ENCODE data around the gene OR2T34.
"Not testable (repeated sequence)": the region's sequence is repeated elsewhere in the genome, so short reads cannot be mapped to it uniquely, and the experiment has no call there.

OR2T34 gene, protein sequence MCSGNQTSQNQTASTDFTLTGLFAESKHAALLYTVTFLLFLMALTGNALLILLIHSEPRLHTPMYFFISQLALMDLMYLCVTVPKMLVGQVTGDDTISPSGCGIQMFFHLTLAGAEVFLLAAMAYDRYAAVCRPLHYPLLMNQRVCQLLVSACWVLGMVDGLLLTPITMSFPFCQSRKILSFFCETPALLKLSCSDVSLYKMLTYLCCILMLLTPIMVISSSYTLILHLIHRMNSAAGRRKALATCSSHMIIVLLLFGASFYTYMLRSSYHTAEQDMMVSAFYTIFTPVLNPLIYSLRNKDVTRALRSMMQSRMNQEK

DNA sequence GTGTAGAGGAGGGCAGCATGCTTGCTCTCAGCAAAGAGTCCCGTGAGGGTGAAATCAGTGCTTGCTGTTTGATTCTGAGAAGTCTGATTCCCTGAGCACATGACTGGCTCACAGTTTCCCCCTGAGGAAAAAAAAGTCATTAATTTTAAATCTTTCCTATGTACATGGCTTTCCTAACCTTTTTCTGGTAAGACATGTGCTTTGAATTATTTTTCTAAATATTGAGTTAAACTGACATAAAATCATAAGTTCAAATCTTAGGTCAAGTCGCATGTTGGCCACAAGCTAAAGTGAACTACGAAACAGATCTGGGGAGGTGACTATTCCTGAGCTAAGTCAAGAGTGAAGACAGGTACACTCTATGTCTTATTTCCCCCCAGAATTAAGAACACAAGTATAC is at the start of gene OR2T34:
Gene OR2T34, minus strand, starts transcription at position 101 of the 400 bp plus-strand sequence. Its CDS starts 0 bp downstream, at position 101.
- DNase-seq = not testable (repeated sequence)

DNA sequence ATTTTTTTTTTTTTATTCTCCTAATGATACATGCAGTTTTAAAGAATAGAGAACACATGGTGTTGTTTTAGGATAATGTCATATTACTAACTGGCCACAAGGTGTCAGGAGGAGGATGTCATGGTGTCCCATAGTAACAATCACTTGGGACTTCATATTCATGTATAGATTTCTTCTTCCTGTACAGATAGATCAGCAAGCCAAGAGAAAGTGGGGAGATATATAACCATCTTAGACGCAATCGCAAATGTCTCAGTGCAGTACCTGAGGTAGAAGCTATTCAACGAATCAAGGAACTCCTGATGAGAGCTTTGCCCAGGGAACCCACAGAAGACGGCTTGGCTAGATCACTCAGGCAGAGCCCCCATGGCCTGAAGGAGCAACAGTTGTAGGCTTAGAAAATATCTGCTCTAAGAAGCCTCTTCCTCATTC is 48.0 kb upstream of the OR2T34 start:
- DNase-seq = no peak

- DNase-seq = no peak
These were observed 47.2 kb upstream of the OR2T34 start for GRCh38 chr1:248621770-248622169.

DNA sequence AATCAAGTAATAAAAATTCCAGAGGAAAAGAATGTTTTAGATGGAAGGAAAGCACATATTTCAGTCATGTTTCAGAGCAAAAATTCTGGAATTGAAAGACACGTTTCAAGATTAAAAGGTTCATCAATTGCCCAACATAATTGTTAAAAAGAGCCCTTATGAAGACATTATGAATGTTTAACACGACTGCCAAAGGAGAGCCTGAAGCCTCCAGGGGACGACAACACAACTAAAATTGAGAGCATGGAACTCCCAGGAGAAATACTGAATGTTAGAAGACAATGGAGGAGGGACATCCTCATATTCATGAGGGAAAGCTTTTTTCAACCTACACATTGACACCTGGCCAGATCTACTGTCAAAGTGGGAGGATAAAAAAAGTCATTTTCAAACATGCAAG is 44.3 kb upstream of the OR2T34 start:
- DNase-seq = peak in 22 of 51 donors; percentile 2 to 44 (median 17)

- DNase-seq = no peak
These were observed 43.6 kb upstream of the OR2T34 start for GRCh38 chr1:248618119-248618518.

DNA sequence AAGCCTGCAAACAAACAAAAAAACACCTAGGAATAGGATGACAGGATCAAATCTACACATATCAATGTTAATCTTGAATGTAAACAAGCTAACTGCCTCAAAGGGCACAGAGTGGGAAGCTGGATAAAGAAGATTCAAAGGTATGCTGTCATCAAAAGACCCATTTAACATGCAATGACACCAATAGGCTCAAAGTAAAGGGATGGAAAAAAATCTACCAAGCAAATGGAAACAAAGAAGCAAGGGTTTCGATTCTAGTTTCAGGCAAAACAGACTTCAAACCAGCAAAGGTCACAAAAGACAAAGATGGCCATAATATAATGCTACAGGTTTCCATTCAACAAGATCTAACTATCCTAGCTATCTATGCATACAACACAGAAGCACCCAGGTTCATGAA is 39.2 kb upstream of the OR2T34 start:
- no peak for DNase-seq

GRCh38 chr1:248611883-248612414 is 37.4 kb upstream of the OR2T34 start:
- no peak for DNase-seq

DNA sequence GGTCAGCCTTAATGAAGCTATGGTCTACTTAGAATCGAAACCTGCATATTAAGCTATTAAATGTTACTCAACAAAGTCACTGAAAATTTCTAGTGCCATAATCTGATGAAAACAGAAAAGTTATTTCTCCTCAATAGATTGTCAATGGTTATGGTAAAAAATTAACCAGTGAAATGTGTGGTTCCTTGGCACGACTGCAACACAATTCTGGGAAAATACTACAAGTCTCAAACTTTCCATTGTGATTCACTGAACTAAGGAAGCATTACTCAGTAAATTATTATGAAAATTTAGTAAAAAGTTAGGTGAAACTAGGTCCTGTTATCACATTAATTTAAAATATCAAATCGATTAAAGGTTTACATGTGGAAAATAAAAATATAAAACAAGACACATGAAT is 35.7 kb upstream of the OR2T34 start:
- no peak for DNase-seq

DNA sequence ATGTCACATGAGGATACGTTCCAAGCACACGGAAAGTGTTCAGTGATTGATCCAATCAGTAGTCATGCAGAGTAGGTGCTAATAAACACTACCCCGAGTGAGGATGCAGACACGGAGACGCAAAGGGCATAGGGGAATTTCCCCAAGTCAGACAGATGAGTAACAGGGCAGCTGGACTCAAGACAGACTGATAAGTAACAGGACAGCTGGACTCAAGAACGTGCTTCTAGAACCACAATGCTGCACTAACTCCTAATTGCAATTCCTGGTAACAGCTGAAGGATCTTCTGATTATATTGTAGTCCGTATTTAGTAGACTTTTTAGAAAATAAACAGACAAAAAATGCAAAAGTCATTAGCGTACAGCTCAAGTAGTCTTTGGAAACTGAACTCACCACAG is 24.8 kb upstream of the OR2T34 start:
- DNase-seq = no peak

- no peak for DNase-seq
These were observed 23.0 kb upstream of the OR2T34 start, which contains the start of gene OR2T10 for GRCh38 chr1:248597589-248597988. Gene OR2T10, minus strand, starts transcription at chr1:248597700. Its CDS starts 3,932 bp downstream, at chr1:248593768.

GRCh38 chr1:248596615-248597014 is 22.1 kb upstream of the OR2T34 start:
- DNase-seq = no peak

DNA sequence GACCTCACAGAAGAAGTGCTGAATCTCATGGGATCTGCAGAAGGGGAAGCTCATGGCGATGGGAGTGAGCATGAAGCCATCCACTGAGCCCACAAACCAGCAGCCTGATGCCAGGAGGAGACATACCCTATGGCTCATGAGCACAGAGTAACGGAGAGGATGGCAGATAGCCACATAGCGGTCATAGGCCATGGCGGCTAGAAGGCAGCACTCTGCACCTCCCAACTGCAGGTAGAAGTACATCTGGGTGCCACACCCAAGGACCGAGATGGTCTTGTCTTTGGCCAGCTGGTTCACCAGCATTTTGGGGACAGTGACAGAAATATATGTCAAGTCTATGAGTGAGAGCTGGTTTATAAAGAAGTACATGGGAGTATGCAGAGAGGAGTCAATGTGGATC is 18.7 kb upstream of the OR2T34 start:
- DNase-seq = no peak

DNA sequence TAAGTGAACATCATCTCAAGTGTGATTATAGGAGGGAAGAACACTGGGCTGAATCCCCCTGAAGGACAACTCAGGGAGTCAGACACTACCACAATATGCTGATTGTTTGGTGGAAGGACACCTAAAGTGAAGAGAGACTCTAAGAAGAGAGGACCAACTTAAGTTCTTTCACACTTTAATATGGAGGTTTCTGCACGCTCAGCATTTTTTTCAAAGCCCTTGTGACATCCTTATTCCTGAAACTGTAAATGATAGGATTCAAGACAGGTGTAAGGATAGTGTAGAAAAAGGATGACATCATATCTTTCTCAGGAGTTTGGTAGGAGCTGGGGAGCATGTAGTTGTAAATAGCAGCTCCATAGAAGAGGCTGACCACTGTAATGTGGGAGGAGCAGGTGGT is 18.1 kb upstream of the OR2T34 start:
- DNase-seq = no peak

DNA sequence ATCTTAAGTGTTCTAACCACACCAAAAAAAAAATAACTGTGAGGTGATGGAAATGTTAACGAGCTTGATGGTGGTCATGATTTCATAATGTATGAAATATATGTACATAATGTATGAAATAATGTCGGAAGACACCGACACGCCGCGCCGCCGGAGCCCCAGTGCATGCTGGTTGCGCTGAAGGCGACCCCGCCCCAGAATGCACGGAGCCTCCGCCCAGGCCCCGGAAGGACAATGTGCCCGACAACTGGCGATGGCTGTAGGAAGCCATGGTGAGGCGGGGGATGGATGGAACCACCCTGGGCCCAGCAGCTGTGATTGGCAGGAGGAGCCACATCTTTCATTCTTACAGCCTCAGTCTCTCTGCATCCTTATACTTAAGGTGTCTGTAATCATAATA is 15.5 kb upstream of the OR2T34 start:
- no peak for DNase-seq

- DNase-seq = no peak
These were observed 14.8 kb upstream of the OR2T34 start for GRCh38 chr1:248589334-248589733.

GRCh38 chr1:248585266-248585665 is 10.7 kb upstream of the OR2T34 start:
- no peak for DNase-seq

DNA sequence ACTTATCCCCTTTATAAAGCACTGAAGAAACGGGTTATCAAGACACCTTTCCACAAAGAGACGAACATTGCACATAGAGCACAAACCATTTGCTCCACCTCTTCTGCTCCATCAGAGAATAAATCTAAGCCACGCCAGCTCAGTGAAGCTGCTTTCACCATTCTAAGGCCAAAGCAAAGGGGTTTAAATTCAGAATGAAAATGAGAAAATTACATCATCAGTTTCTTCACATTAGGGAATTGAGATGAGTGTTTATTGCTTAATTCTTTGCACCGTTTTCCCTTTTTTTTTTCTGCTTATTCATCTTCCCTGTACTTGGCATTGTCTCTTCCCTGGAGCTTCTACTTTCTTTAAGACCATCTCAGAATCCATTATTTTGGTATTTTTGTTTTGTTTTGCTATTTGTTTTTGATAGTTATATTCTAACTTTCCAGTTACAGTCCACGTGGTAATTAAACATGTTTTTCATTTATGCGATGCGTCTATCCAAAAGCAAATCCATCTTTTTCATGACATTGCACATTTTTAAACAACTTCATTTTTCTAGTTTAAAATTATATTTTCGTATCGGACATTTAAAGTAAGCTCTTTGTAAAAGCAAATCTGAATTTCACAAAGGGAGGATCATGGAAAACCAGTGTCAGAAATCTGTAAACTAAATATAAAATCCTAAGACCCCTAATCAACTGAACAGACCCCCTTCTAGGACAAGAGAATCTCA is 1.9 kb upstream of the OR2T34 start:
- no peak for DNase-seq

DNA sequence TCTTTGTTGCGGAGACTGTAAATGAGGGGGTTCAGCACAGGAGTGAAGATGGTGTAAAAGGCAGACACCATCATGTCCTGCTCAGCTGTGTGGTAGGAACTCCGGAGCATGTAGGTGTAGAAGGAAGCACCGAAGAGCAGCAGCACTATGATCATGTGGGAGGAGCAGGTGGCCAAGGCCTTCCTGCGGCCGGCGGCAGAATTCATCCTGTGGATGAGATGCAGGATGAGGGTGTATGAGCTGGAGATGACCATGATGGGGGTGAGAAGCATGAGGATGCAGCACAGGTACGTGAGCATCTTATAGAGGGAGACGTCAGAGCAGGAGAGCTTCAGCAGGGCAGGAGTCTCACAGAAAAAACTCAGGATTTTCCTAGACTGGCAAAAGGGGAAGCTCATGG is 701 bp downstream of the OR2T34 start:
- DNase-seq = not testable (repeated sequence)

DNA sequence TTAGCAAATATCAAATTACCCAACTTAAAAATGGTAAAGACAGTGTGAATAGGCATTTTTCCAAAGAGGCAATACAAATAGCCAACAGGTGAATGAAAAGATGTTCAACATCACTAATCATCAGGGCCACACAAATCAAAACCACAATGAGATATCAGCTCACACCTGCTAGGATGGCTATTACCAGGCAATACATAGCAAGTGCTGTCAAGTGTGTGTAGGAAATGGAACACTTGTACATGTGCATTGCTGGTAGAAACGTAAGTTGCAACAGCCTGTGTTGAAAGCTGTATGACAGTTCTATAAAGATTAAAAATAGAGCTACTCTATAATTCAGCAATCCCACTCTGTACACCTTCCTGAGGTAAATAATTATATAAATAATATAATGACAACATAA is 2.5 kb downstream of the OR2T34 start:
- DNase-seq = not testable (repeated sequence)

GRCh38 chr1:248570811-248571210 is 3.7 kb downstream of the OR2T34 start:
- DNase-seq = not testable (repeated sequence)

DNA sequence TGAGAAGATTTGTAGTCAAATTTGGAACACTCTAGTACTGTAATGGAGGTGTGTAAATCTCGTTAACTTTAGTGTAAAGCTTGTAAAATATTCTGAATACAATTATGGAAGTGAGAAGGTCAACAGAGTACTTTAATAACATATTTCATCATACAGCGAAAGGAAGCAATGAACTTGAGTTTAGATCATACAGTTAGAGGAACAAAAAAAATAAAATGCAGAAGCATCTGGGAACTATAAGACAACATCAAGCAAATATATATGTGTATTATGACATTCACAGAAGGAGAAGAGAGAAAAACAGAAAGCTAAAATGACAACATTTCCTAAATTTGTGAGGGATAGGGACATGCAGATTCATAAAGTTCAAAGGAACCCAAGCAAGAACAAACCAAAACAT is 5.5 kb downstream of the OR2T34 start:
- DNase-seq = not testable (repeated sequence)

DNA sequence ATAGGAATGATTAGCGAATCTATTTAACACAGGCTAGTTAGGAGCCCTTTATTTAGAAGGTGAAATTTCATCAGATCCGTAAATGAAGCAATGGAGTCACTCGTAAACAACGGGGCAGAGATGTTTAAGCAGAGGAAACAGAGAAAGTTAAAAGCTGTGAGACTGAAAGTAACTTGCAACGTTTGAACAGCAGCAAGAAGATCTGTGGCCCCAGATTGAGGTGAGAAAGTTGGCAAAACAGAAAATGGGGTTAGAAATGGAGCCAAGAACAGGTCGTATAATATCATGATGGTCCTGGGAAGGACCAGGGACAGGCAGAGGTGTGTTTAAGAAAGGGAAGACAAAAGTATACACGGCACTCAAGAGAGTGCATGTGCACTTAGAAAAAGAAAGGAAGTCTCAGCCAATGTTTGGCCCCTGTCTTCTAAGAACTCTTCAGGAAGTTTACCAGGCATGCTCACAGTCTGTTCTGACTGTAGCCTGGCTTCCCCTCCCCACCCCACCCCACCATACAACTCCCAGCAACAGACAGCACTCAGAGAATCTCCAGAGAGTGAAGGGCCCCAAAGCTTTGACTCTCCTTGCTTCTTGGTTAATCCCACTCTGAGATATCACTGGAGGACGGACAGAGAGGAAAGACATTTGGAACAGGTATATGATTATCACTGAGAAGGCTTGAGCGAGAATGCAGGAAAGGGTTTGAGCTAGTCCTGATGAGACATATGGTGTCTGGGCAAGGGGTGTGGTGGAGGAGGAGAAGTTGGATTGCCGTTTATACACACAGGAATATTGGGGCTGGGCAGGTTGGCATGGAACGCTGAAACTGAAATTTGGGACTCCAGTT is 8.8 kb downstream of the OR2T34 start:
- DNase-seq = not testable (repeated sequence)

All from hypothalamus (tissue), 51 donors.